WTC11 (cell line): Measurements from ENCODE around the gene CPXM2. TPM values are rescaled to one million over a fixed set of nuclear protein-coding genes. Genes with fewer than 3 reads are reported as not detected.

Experiments
- ATAC-seq: fragments of 200-7000 bp; cut with Tn5 transposase; 2 replicates; pipeline ENCODE4 v1.10.0; 2021; ENCODE audit warnings: mild to moderate bottlenecking, moderate library complexity
- CTCF ChIA-PET: fragments of 300-600 bp; sonication (Branson Sonifier 250); formaldehyde crosslinking; loops from one replicate; lab custom pipeline; 2021; ENCODE audit warnings: antibody characterized with exemption; lab: Charles Lee
- POLR2A ChIA-PET: fragments of 350-600 bp; sonication (Branson Sonifier 250); formaldehyde crosslinking; loops from one replicate; lab custom pipeline; 2021; ENCODE audit warnings: antibody characterized with exemption; lab: Charles Lee
- DNase-seq: peaks from one replicate; pipeline ENCODE4 v3.0.0; 2021; ENCODE audit warnings: low spot score
- H3K27ac Mint-ChIP-seq: 2 replicates; pipeline ENCODE4 v1.8.0; 2021; ENCODE audit warnings: mixed read lengths
- H3K27me3 Mint-ChIP-seq: 2 replicates; pipeline ENCODE4 v1.8.0; 2021; ENCODE audit warnings: low read depth, mild to moderate bottlenecking, moderate library complexity, mixed read lengths
- H3K36me3 Mint-ChIP-seq: 2 replicates; pipeline ENCODE4 v1.8.0; 2021; ENCODE audit warnings: mixed read lengths
- H3K4me1 Mint-ChIP-seq: 2 replicates; pipeline ENCODE4 v1.8.0; 2022; ENCODE audit warnings: mixed read lengths
- H3K4me3 Mint-ChIP-seq: 2 replicates; pipeline ENCODE4 v1.8.0; 2021; ENCODE audit warnings: mild to moderate bottlenecking, moderate library complexity, mixed read lengths
- H3K9me3 Mint-ChIP-seq: 2 replicates; pipeline ENCODE4 v1.8.0; 2021; ENCODE audit warnings: mixed read lengths
- ATF6 ChIP-seq: sonication (generic); formaldehyde crosslinking; IDR thresholded peaks from 2 replicates; pipeline ENCODE4 v1.8.1; 2023; ENCODE audit warnings: mild to moderate bottlenecking, missing genetic modification reagents
- CREB1 ChIP-seq: sonication (generic); formaldehyde crosslinking; IDR thresholded peaks from 2 replicates; pipeline ENCODE4 v1.8.0; 2023; ENCODE audit warnings: mild to moderate bottlenecking, missing genetic modification reagents
- CREM ChIP-seq: sonication (generic); formaldehyde crosslinking; IDR thresholded peaks from 2 replicates; pipeline ENCODE4 v1.8.1; 2022; ENCODE audit warnings: mild to moderate bottlenecking, missing genetic modification reagents, moderate library complexity
- E2F1 ChIP-seq: sonication (generic); formaldehyde crosslinking; IDR thresholded peaks from 2 replicates; pipeline ENCODE4 v1.8.0; 2022; ENCODE audit warnings: mild to moderate bottlenecking, missing genetic modification reagents
- E2F4 ChIP-seq: sonication (generic); formaldehyde crosslinking; IDR thresholded peaks from 2 replicates; pipeline ENCODE4 v1.8.1; 2022; ENCODE audit warnings: low read depth, mild to moderate bottlenecking, moderate library complexity, missing genetic modification reagents, borderline replicate concordance
- E2F5 ChIP-seq: sonication (generic); formaldehyde crosslinking; IDR thresholded peaks from 2 replicates; pipeline ENCODE4 v1.8.1; 2022; ENCODE audit warnings: mild to moderate bottlenecking, moderate library complexity, missing genetic modification reagents
- EMX1 ChIP-seq: fragments of 250-450 bp; sonication (Bioruptor Pico); IDR thresholded peaks from 2 replicates; pipeline ENCODE4 v1.8.0; 2021; ENCODE audit warnings: mild to moderate bottlenecking
- ERG ChIP-seq: fragments of 250-450 bp; sonication (Bioruptor Pico); IDR thresholded peaks from 2 replicates; pipeline ENCODE4 v1.8.0; 2021; ENCODE audit warnings: mild to moderate bottlenecking
- FOXP1 ChIP-seq: sonication (generic); formaldehyde crosslinking; IDR thresholded peaks from 2 replicates; pipeline ENCODE4 v1.8.0; 2022; ENCODE audit warnings: missing genetic modification reagents, mild to moderate bottlenecking, moderate library complexity, borderline replicate concordance
- GRHL2 ChIP-seq: fragments of 250-450 bp; sonication (Bioruptor Pico); IDR thresholded peaks from 2 replicates; pipeline ENCODE4 v1.8.0; 2022; ENCODE audit warnings: mild to moderate bottlenecking, moderate library complexity; ENCODE audit not compliant: insufficient replicate concordance, severe bottlenecking
- GTF2I ChIP-seq: fragments of 250-450 bp; sonication (Bioruptor Pico); conservative IDR thresholded peaks from 2 replicates; pipeline ENCODE4 v1.4.0; 2021; ENCODE audit warnings: mild to moderate bottlenecking
- HMGA2 ChIP-seq: fragments of 250-450 bp; sonication (Bioruptor Pico); IDR thresholded peaks from 2 replicates; pipeline ENCODE4 v1.4.0; 2021; ENCODE audit warnings: mild to moderate bottlenecking, moderate library complexity
- JUN ChIP-seq: sonication (generic); formaldehyde crosslinking; IDR thresholded peaks from 2 replicates; pipeline ENCODE4 v1.8.0; 2023; ENCODE audit warnings: mild to moderate bottlenecking, missing genetic modification reagents
- MXD4 ChIP-seq: fragments of 250-450 bp; sonication (Bioruptor Pico); IDR thresholded peaks from 2 replicates; pipeline ENCODE4 v1.8.0; 2021; ENCODE audit warnings: mild to moderate bottlenecking, moderate library complexity, borderline replicate concordance
- MYBL2 ChIP-seq: sonication (generic); formaldehyde crosslinking; IDR thresholded peaks from 2 replicates; pipeline ENCODE4 v1.8.1; 2023; ENCODE audit warnings: mild to moderate bottlenecking, moderate library complexity, missing genetic modification reagents
- RELA ChIP-seq: sonication (generic); formaldehyde crosslinking; IDR thresholded peaks from 2 replicates; pipeline ENCODE4 v1.8.1; 2022; ENCODE audit warnings: missing genetic modification reagents, mild to moderate bottlenecking, borderline replicate concordance
- RORB ChIP-seq: fragments of 250-450 bp; sonication (Bioruptor Pico); IDR thresholded peaks from 2 replicates; pipeline ENCODE4 v1.9.0; 2021; ENCODE audit warnings: mild to moderate bottlenecking
- TP53 ChIP-seq: sonication (generic); formaldehyde crosslinking; IDR thresholded peaks from 2 replicates; pipeline ENCODE4 v1.8.1; 2023; ENCODE audit warnings: mild to moderate bottlenecking, missing genetic modification reagents
- USF1 ChIP-seq: sonication (generic); formaldehyde crosslinking; IDR thresholded peaks from 2 replicates; pipeline ENCODE4 v1.8.0; 2022; ENCODE audit warnings: mild to moderate bottlenecking, missing genetic modification reagents
- ZNF138 ChIP-seq: sonication (generic); formaldehyde crosslinking; conservative IDR thresholded peaks from 2 replicates; pipeline ENCODE4 v1.8.1; 2022; ENCODE audit warnings: mild to moderate bottlenecking, moderate library complexity, missing genetic modification reagents
- ZNF317 ChIP-seq: sonication (generic); formaldehyde crosslinking; IDR thresholded peaks from 2 replicates; pipeline ENCODE4 v1.8.1; 2023; ENCODE audit warnings: low read depth, mild to moderate bottlenecking, moderate library complexity, missing genetic modification reagents, borderline replicate concordance
- ZNF416 ChIP-seq: fragments of 250-450 bp; sonication (Bioruptor Pico); IDR thresholded peaks from 2 replicates; pipeline ENCODE4 v1.9.0; 2021; ENCODE audit warnings: mild to moderate bottlenecking, inconsistent platforms
- ZNF671 ChIP-seq: fragments of 250-450 bp; sonication (Bioruptor Pico); IDR thresholded peaks from 2 replicates; pipeline ENCODE4 v1.8.0; 2021; ENCODE audit warnings: mild to moderate bottlenecking
- total RNA-seq: library from RNA; stranded (reverse); gene quantifications from 3 replicates; pipeline ENCODE4 v1.2.3, GENCODE V29; 2021

CPXM2 gene
- total RNA-seq, 1 experiment from 2014 or later = 3.4 TPM

- TF ChIP-seq RELA (CRISPR knock-in tag) (no peak), ZNF671 (CRISPR knock-in tag) (no peak), TP53 (CRISPR knock-in tag) (no peak), CREM (no peak), E2F4 (CRISPR knock-in tag) (no peak)
- TF ChIP-seq, all 79 proteins: peak for 0
Observed at GRCh38 chr10:123886292-123886691, 5.3 kb downstream of the CPXM2 start (continued).

- peaks cover 11% of the 10 kb centered on the region for H3K27me3 Mint-ChIP-seq
- TF ChIP-seq ZNF416 (CRISPR knock-in tag) = no peak
- TF ChIP-seq, all 79 proteins: peak for 0
- Mint-ChIP-seq H3K27ac (no peak overlapping the region), H3K4me3 (no peak overlapping the region), H3K36me3 (no peaks in the 10 kb centered on the region), H3K9me3 (no peaks in the 10 kb centered on the region), H3K4me1 (peaks cover 9% of the 10 kb centered on the region)
- ChIA-PET CTCF (interaction anchor here (1.4 kb wide), 1 partner anchor 12 kb away, joined by 7 read pairs; no protein-coding TSS in a partner anchor), POLR2A (no interaction called here)
- no peak for ATAC-seq
- no peak for DNase-seq
Observed at GRCh38 chr10:123885406-123886170, 6.0 kb downstream of the CPXM2 start.

GRCh38 chr10:123884907-123885381 lies 6.7 kb downstream of the CPXM2 start:
- no peak for TF ChIP-seq MXD4 (CRISPR knock-in tag)
- TF ChIP-seq, all 79 proteins: peak for 0
- no peak overlapping the region for H3K4me3 Mint-ChIP-seq
- peaks cover 5% of the 10 kb centered on the region for H3K27me3 Mint-ChIP-seq
- no peak for DNase-seq
- no peak for ATAC-seq
- H3K4me1 Mint-ChIP-seq = 0 out of 2 replicates have a peak, but pooled peaks cover 2% of the 10 kb centered on the region
- POLR2A ChIA-PET = no interaction called here
- no peaks in the 10 kb centered on the region for H3K9me3 Mint-ChIP-seq
- CTCF ChIA-PET = no interaction called here
- H3K36me3 Mint-ChIP-seq = no peaks in the 10 kb centered on the region
- no peak overlapping the region for H3K27ac Mint-ChIP-seq

GRCh38 chr10:123884351-123884906 lies 7.2 kb downstream of the CPXM2 start:
- Mint-ChIP-seq H3K4me1 (0 out of 2 replicates have a peak, but pooled peaks cover 2% of the 10 kb centered on the region), H3K36me3 (no peaks in the 10 kb centered on the region), H3K9me3 (no peaks in the 10 kb centered on the region), H3K27ac (no peak overlapping the region), H3K4me3 (no peak overlapping the region), H3K27me3 (peaks cover under 1% of the 10 kb centered on the region)
- ChIA-PET POLR2A (no interaction called here), CTCF (no interaction called here)
- DNase-seq (no peak), ATAC-seq (no peak)
- TF ChIP-seq GTF2I (CRISPR knock-in tag) (no peak), FOXP1 (CRISPR knock-in tag) (no peak), USF1 (CRISPR knock-in tag) (no peak), TP53 (CRISPR knock-in tag) (no peak), E2F1 (CRISPR knock-in tag) (no peak), JUN (CRISPR knock-in tag) (no peak), RORB (CRISPR knock-in tag) (no peak), ZNF138 (no peak), EMX1 (no peak), GRHL2 (CRISPR knock-in tag) (no peak), CREB1 (CRISPR knock-in tag) (no peak), ERG (CRISPR knock-in tag) (no peak), ZNF317 (CRISPR knock-in tag) (no peak), MYBL2 (CRISPR knock-in tag) (no peak), ATF6 (CRISPR knock-in tag) (no peak), HMGA2 (CRISPR knock-in tag) (no peak), E2F5 (no peak)
